CD8-positive, alpha-beta memory T cell (primary cell): ENCODE results near the gene SNTG2. TPM values are rescaled to one million over a fixed set of nuclear protein-coding genes. Genes with fewer than 3 reads are reported as not detected.

Experiments used
- CTCF ChIA-PET: fragments of 350-600 bp; sonication (Branson Sonifier 250); formaldehyde crosslinking; loops from one replicate; lab custom pipeline; 2021; ENCODE audit warnings: antibody characterized with exemption; lab: Charles Lee
- POLR2A ChIA-PET: fragments of 350-600 bp; sonication (Branson Sonifier 250); formaldehyde crosslinking; loops from one replicate; lab custom pipeline; 2021; ENCODE audit warnings: antibody characterized with exemption; lab: Charles Lee
- DNase-seq, 5 donors: peaks; one replicate each; pipeline versions ENCODE4 v3.0.0 to v3.0.0-alpha.2; 2020 to 2022; ENCODE audit warnings: mixed read lengths in 1 of 5
- H3K27ac ChIP-seq: one replicate; pipeline ENCODE4 v1.7.0; 2013; ENCODE audit warnings: low read depth, mild to moderate bottlenecking, low read length, moderate library complexity
- H3K27me3 ChIP-seq: 2 replicates; pipeline ENCODE4 v1.7.0; 2013; ENCODE audit warnings: low read length, mild to moderate bottlenecking; ENCODE audit not compliant: insufficient read depth, poor library complexity, severe bottlenecking
- H3K36me3 ChIP-seq: 2 replicates; pipeline ENCODE4 v1.7.0; 2013; ENCODE audit warnings: mild to moderate bottlenecking, low read length, moderate library complexity; ENCODE audit not compliant: insufficient read depth
- H3K4me1 ChIP-seq: 2 replicates; pipeline ENCODE4 v1.7.0; 2013; ENCODE audit warnings: mild to moderate bottlenecking, low read length, moderate library complexity; ENCODE audit not compliant: insufficient read depth
- H3K4me3 ChIP-seq: 2 replicates; pipeline ENCODE4 v1.7.0; 2013; ENCODE audit warnings: mild to moderate bottlenecking, low read length
- H3K9me3 ChIP-seq: 2 replicates; pipeline ENCODE4 v1.7.0; 2013; ENCODE audit warnings: mild to moderate bottlenecking, low read length
- H3K27ac Mint-ChIP-seq, 8 donors: one replicate each; pipeline ENCODE4 v1.8.0; 2020 to 2021; ENCODE audit warnings: mixed read lengths in 8 of 8, mild to moderate bottlenecking in 6 of 8, inconsistent platforms in 3 of 8, moderate library complexity in 3 of 8
- H3K27me3 Mint-ChIP-seq, 2 donors: one replicate each; pipeline ENCODE4 v1.8.0; 2020 to 2021; ENCODE audit warnings: mixed read lengths in 2 of 2, mild to moderate bottlenecking in 1 of 2, moderate library complexity in 1 of 2
- H3K36me3 Mint-ChIP-seq, 3 donors: one replicate each; pipeline ENCODE4 v1.8.0; 2020 to 2021; ENCODE audit warnings: mixed read lengths in 3 of 3, inconsistent platforms in 1 of 3, mild to moderate bottlenecking in 1 of 3
- H3K4me1 Mint-ChIP-seq, 3 donors: one replicate each; pipeline ENCODE4 v1.8.0; 2020 to 2021; ENCODE audit warnings: mixed read lengths in 3 of 3, inconsistent platforms in 1 of 3, mild to moderate bottlenecking in 1 of 3
- H3K4me3 Mint-ChIP-seq, 7 donors: one replicate each; pipeline ENCODE4 v1.8.0; 2020 to 2021; ENCODE audit warnings: mixed read lengths in 7 of 7, mild to moderate bottlenecking in 6 of 7, moderate library complexity in 4 of 7, inconsistent platforms in 2 of 7
- H3K9me3 Mint-ChIP-seq, 5 donors: one replicate each; pipeline ENCODE4 v1.8.0; 2020 to 2022; ENCODE audit warnings: mixed read lengths in 5 of 5, mild to moderate bottlenecking in 3 of 5, moderate library complexity in 2 of 5, inconsistent platforms in 1 of 5
- polyA plus RNA-seq: library from polyadenylated mRNA; unstranded; fragments of 300-500 nt; fragmentation: Illumina TruSeq; gene quantifications from one replicate; pipeline ENCODE4 v1.2.3, GENCODE V29; 2021
- total RNA-seq, 2 experiments: library from RNA; stranded (reverse); gene quantifications; one replicate each; pipeline ENCODE4 v1.2.3, GENCODE V29; 2021

Gene SNTG2
- total and polyA plus RNA-seq, 3 experiments from 2014 or later: 0.30 to 1.7 (median 1.3) TPM

DNA sequence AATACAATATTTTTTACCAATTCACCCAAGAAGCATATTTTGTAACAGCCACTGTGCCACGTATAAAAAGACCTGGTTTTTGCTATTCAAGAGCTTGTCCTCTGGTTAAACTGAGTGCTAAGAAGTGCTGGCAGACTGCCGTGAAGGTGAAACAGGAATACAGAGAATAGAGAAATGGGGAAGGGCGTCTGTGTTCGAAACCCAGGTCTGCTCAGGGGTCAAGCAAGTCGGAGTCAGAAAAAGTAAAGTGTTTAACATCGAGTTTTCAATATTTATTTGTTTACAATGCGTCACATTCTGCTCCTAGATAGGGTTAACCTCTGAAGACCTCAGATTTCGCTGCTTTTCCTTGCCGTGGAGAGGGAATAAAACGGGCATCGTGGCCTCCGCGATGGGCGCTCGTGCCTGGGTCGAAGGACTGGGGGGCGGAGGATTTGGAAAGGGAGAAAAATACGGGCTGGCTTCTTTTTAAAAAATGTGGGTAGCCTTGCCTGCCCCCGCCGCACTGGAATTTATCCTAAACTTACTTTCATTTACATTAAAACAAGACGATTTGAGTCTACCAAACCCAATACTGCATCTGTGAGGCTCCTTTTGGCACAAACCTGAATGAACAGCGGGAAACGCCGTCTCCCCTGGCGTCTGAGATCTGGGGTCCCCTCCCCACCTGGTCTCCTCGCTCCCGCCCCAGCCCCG, 1.1 kb upstream of the SNTG2 start:
- DNase-seq: no peak

DNA sequence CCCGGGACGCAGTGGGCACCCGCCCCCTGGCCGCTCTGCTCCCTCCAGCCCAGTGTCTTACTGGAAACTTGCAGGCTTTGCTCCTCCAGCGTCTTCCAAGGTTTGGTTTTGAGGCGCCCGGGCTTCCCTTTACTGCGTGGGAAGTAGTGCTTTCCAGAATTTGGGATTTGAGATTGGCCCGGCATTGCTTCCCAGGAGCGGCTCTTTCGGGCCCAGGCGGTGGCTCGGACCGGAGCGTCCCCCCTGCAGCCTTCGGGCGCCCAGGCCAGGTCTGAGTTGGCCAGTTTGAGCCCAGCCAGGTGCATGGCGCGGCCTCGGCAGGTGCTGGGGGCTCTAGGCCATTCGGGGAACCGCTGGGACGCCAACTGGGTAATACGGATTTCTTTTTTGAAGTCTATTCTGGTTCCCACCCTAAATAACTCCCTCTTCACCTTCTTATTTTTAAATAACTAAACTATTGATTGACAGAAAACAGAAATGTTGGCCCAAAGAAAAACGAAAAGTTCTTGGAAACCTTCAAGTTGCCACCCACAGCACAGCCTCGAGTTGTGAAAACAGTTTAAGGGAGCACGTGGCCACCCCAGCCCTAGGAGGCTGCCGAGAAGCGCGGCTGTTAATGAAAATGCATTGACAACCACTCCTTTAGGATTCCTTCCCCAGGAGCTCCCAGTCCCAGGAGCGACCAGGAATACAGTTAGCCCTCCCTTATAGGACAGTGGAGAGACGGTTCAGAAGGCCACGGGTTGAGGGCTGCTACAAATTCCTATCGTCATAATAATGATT, 766 bp downstream of the SNTG2 start:
- Mint-ChIP-seq H3K4me1 (peaks cover 13 to 47% (median 16%) of the 10 kb centered on the region in 3 donors), H3K4me3 (peak overlapping the region; percentile 61 to 85 (median 79)), H3K36me3 (peaks cover 0 to 1% (median 0%) of the 10 kb centered on the region in 3 donors), H3K27me3 (peaks cover 21 to 28% of the 10 kb centered on the region in 2 donors), H3K9me3 (peaks cover 0 to 3% (median 0%) of the 10 kb centered on the region in 5 donors), H3K27ac (peak overlapping the region in 1 of 8 donors; percentile 36)
- POLR2A ChIA-PET: interaction anchor here (1.1 kb wide), 1 partner anchor 23 kb away, joined by 11 read pairs; no protein-coding TSS in a partner anchor
- Histone ChIP-seq H3K4me1 (peaks cover 2% of the 10 kb centered on the region), H3K4me3 (no peak overlapping the region), H3K36me3 (no peaks in the 10 kb centered on the region), H3K27me3 (no peaks in the 10 kb centered on the region), H3K9me3 (no peaks in the 10 kb centered on the region), H3K27ac (no peak overlapping the region)
- CTCF ChIA-PET: interaction anchor here (1.5 kb wide), 1 partner anchor 23 kb away, joined by 4 read pairs; no protein-coding TSS in a partner anchor
- no peak for DNase-seq

More for the DNA sequence above, 1.1 kb upstream of the SNTG2 start:
- Histone ChIP-seq H3K4me3 (peak overlapping the region; percentile 25), H3K27ac (no peak overlapping the region), H3K27me3 (no peaks in the 10 kb centered on the region), H3K36me3 (no peaks in the 10 kb centered on the region), H3K4me1 (peaks cover 4% of the 10 kb centered on the region), H3K9me3 (no peaks in the 10 kb centered on the region)
- Mint-ChIP-seq H3K36me3 (peaks cover 0 to 1% (median 0%) of the 10 kb centered on the region in 3 donors), H3K9me3 (peaks cover 0 to 7% (median 2%) of the 10 kb centered on the region in 5 donors), H3K27me3 (peaks cover 21 to 30% of the 10 kb centered on the region in 2 donors), H3K4me1 (peaks cover 25 to 50% (median 27%) of the 10 kb centered on the region in 3 donors), H3K4me3 (peak overlapping the region; percentile 56 to 89 (median 74)), H3K27ac (no peak overlapping the region)
- POLR2A ChIA-PET: no interaction called here
- CTCF ChIA-PET: no interaction called here

DNA sequence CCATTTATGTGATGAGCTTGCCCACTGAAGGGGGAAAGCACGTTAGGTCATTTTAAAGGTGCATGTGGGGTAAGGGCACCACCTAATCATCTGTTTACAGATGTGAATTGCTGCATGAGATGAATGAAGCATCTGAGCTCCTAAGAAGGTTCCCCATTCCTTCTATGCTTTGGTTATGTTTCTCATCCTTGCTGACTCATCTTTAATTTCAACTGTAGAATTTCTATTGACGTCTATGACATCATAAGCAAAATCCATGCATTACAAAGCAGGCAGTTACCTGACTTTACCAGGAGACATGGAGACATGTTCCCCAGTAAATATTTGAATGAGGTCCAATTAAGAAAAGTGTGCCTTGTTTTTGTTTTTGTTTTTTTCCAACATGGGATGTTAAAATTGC, 2.8 kb downstream of the SNTG2 start:
- Histone ChIP-seq H3K27me3 (no peaks in the 10 kb centered on the region), H3K36me3 (no peaks in the 10 kb centered on the region), H3K4me3 (no peak overlapping the region), H3K9me3 (no peaks in the 10 kb centered on the region), H3K4me1 (no peaks in the 10 kb centered on the region), H3K27ac (no peak overlapping the region)
- ChIA-PET CTCF (interaction anchor here (1.7 kb wide), 2 partner anchors 21 to 593 kb away, joined by 3 to 4 read pairs; no protein-coding TSS in a partner anchor), POLR2A (no interaction called here)
- H3K27me3 Mint-ChIP-seq: peaks cover 21 to 27% of the 10 kb centered on the region in 2 donors
- peaks cover 0 to 1% (median 0%) of the 10 kb centered on the region in 3 donors for H3K36me3 Mint-ChIP-seq
- no peak for DNase-seq
- H3K27ac Mint-ChIP-seq: peak overlapping the region in 1 of 8 donors; percentile 25
- peak overlapping the region in 1 of 7 donors; percentile 75 for H3K4me3 Mint-ChIP-seq
- H3K4me1 Mint-ChIP-seq: peaks cover 10 to 43% (median 12%) of the 10 kb centered on the region in 3 donors
- H3K9me3 Mint-ChIP-seq: peaks cover 0 to 3% (median 0%) of the 10 kb centered on the region in 5 donors

DNA sequence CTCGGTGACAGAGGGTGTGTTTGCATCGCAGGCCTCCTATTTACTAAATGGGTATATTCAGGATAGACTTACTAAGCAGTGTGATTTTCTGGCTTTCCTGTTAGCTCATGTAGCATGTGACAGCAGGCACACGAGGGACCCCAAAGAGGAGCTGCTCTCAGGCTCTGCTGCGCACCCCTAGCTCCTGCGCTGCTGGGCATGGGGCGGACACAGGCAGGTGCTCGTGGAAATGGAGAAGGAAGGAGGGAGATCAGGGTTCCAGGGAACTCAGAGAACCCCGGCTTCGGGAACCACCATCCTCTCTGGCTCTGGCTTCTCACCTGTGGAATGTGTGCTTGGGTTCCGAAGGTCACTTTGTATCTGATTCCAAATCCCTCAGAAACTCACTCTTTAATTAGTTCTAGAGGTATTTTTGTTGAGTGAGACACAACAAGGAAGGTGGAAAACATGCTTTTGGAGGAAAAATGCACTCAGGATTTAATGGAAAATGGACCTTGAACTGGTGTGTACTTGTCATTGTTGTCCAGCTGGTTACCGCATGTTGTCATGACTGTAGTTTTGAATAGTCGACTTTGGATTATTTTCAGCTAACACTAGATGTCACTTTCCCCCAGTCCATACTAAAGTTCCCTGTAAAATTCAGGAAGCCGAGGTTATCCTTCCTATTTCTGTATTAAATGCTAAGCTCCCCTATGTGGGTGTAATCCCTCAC, 3.5 kb downstream of the SNTG2 start:
- peaks cover 0 to 1% (median 0%) of the 10 kb centered on the region in 3 donors for H3K36me3 Mint-ChIP-seq
- peak overlapping the region in 1 of 7 donors; percentile 53 for H3K4me3 Mint-ChIP-seq
- POLR2A ChIA-PET: no interaction called here
- Histone ChIP-seq H3K4me1 (no peaks in the 10 kb centered on the region), H3K27me3 (no peaks in the 10 kb centered on the region), H3K9me3 (no peaks in the 10 kb centered on the region), H3K27ac (no peak overlapping the region), H3K4me3 (no peak overlapping the region), H3K36me3 (no peaks in the 10 kb centered on the region)
- H3K27me3 Mint-ChIP-seq: peaks cover 15 to 21% of the 10 kb centered on the region in 2 donors
- peaks cover 10 to 41% (median 11%) of the 10 kb centered on the region in 3 donors for H3K4me1 Mint-ChIP-seq
- peak overlapping the region in 1 of 8 donors; percentile 44 for H3K27ac Mint-ChIP-seq
- H3K9me3 Mint-ChIP-seq: peaks cover 0 to 3% (median 0%) of the 10 kb centered on the region in 5 donors
- CTCF ChIA-PET: interaction anchor here (0.9 to 1.7 kb wide), 4 partner anchors 8 to 592 kb away, joined by 3 to 4 read pairs (median 3); no protein-coding TSS in a partner anchor
- no peak for DNase-seq

DNA sequence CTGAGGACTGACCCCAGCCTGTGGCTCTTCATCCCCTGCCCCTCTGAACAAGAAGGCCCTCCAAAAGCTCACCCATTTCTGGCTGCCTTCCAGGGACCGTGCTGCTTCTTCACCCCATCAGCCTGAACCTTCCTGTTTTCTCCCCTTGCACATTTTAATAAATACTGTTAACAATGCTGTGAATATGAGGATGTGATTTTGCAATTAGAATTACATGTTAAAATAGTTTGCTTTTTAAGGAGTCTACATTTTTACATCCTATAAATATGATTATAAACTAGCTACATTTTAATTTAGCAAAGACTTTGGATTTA, 4.0 kb downstream of the SNTG2 start:
- Mint-ChIP-seq H3K9me3 (peaks cover 0 to 3% (median 0%) of the 10 kb centered on the region in 5 donors), H3K27me3 (peaks cover 10 to 16% of the 10 kb centered on the region in 2 donors), H3K4me3 (peak overlapping the region in 1 of 7 donors; percentile 53), H3K4me1 (peaks cover 5 to 36% (median 6%) of the 10 kb centered on the region in 3 donors), H3K27ac (peak overlapping the region in 1 of 8 donors; percentile 44), H3K36me3 (no peaks in the 10 kb centered on the region)
- Histone ChIP-seq H3K36me3 (no peaks in the 10 kb centered on the region), H3K4me3 (no peak overlapping the region), H3K4me1 (no peaks in the 10 kb centered on the region), H3K9me3 (no peaks in the 10 kb centered on the region), H3K27ac (no peak overlapping the region), H3K27me3 (no peaks in the 10 kb centered on the region)
- CTCF ChIA-PET: interaction anchor here (0.9 to 1.7 kb wide), 4 partner anchors 9 to 592 kb away, joined by 3 to 4 read pairs (median 3); no protein-coding TSS in a partner anchor
- POLR2A ChIA-PET: no interaction called here
- no peak for DNase-seq

DNA sequence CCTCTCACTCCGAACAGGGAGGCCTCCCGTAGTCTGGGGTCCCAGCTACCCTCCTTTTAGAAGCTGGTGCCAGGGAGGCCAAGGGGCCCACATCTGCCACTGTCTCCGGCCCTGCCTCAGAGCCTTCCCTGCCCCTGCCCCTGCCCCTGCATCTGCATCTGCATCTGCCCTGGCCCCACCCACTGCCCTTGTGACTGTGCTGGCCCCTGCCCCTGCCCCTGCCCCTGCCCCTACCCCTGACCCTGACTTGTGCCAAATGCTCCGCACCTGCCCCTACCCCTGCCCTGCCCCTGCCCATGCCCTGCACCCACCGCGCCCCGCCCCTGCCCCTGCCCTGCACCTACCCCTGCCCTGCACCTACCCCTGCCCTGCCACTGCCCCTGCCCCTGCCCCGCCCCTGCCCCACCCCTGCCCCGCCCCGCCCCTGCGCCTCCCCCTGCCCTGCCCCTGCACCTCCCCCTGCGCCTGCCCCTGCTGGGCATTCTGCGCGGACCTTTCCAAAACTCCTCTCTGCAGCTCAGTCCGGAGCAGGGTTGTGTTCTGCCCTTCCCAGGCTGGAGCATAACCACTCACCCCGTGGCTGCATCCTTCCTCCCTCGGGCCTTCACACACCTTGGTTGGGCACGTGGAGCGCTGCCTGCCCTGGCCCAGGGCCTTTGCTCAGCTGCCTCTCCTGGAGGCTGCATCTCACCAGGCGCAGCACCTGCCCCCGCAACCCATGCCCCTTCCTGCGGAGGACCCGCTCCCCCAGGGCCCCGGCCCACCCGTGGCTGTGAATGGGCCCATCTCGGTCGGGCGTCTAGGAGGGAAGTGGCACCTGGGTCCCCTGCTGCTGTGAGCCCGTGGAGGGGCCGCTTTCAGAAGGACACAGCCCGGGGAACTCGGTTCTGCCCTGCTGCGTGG, 5.4 kb downstream of the SNTG2 start:
- no peak for DNase-seq
- no peak overlapping the region for H3K4me3 Mint-ChIP-seq
- H3K4me1 Mint-ChIP-seq: peaks cover 3 to 34% (median 4%) of the 10 kb centered on the region in 3 donors
- Histone ChIP-seq H3K4me1 (no peaks in the 10 kb centered on the region), H3K9me3 (no peaks in the 10 kb centered on the region), H3K36me3 (no peaks in the 10 kb centered on the region), H3K27me3 (no peaks in the 10 kb centered on the region), H3K4me3 (no peak overlapping the region), H3K27ac (no peak overlapping the region)
- H3K27me3 Mint-ChIP-seq: peaks cover 9 to 13% of the 10 kb centered on the region in 2 donors
- H3K27ac Mint-ChIP-seq: no peak overlapping the region
- ChIA-PET CTCF (interaction anchor here (1.6 kb wide), 1 partner anchor 596 kb away, joined by 3 read pairs; no protein-coding TSS in a partner anchor), POLR2A (no interaction called here)
- no peaks in the 10 kb centered on the region for H3K36me3 Mint-ChIP-seq
- peaks cover 0 to 3% (median 0%) of the 10 kb centered on the region in 5 donors for H3K9me3 Mint-ChIP-seq

DNA sequence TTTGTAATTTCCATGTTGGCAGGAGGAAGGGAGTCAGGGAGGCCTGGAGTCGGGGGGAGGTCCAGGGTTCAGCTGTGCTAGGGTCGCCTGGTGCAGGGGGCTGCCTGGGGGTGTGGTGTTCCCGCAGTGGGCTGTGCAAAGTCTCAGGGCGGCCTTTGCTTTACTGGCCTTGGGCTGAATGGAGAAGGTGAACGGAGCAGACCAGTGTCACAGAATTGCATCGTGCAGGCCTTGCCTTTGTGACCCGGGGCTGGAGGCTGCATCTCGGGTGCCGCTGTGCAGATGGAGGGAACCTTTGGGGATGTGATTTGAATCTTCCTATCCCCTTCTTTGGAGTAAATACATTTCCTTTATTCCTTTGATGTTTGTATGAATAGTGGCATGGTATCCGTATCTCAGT, 8.8 kb downstream of the SNTG2 start:
- no peaks in the 10 kb centered on the region for H3K36me3 ChIP-seq
- Mint-ChIP-seq H3K4me1 (peaks cover 0 to 12% (median 0%) of the 10 kb centered on the region in 3 donors), H3K9me3 (no peaks in the 10 kb centered on the region), H3K27ac (no peak overlapping the region), H3K36me3 (no peaks in the 10 kb centered on the region), H3K27me3 (peaks cover 0 to 1% of the 10 kb centered on the region in 2 donors), H3K4me3 (no peak overlapping the region)
- H3K4me3 ChIP-seq: no peak overlapping the region
- CTCF ChIA-PET: interaction anchor here (1.0 kb wide), 1 partner anchor 19 kb away, joined by 3 read pairs; no protein-coding TSS in a partner anchor
- POLR2A ChIA-PET: no interaction called here
- DNase-seq: no peak
- no peak overlapping the region for H3K27ac ChIP-seq
- no peaks in the 10 kb centered on the region for H3K27me3 ChIP-seq
- H3K9me3 ChIP-seq: no peaks in the 10 kb centered on the region
- no peaks in the 10 kb centered on the region for H3K4me1 ChIP-seq
